Heart left ventricle (tissue), 13 donors: Measurements from ENCODE around the gene PPP1R14D.

Experiments used
- POLR2A ChIP-seq, 2 donors: fragments of 450-650 bp; IDR thresholded peaks; one replicate each; pipeline ENCODE4 v1.6.1; 2017; ENCODE audit warnings: antibody characterized with exemption in 2 of 2, mild to moderate bottlenecking in 2 of 2, moderate library complexity in 2 of 2
- TF ChIP-seq, protein P1 (sequence below), 12 donors: fragments of 200-600 bp; sonication (generic) in 4 of 12; IDR thresholded peaks; one replicate each; pipeline versions ENCODE4 v1.5.0 to v1.8.0; 2018 to 2022; ENCODE audit warnings: antibody characterized with exemption in 12 of 12, mild to moderate bottlenecking in 5 of 12
- donor health status: ischemic (EF 13 %, LVEDD 7.1; RV severe dilation, severe dysfunction).
- donor health status: DM: no; HTN: yes; CAD: no.
- donor health status: DM: no; HTN: no; CAD: no.
- donor health status: ischemic (EF 25% LVEDD 6.9; RV normal size, moderate dysfunction).
- donor health status: ischemic (EF 25% LVEDD 5.7; RV mildly dilated, moderate dysfunction).
- donor health status: ischemic (EF 35%, LVEDD 5.7; RV mildly dilated, moderate dysfunction).
- donor health status: nonischemic (EF 11% LVEDD 7.7; RV severe dilation, severe dysfunction).
- donor health status: DM: yes; HTN: yes; CAD: no.
- donor health status: PGD.
- donor health status: ischemic (EF 29% LVEDD 5.4; RV normal size, mild dysfunction).
- donor health status: nonischemic (EF 23%, LVEDD 6.1; RV moderate dilation, normal function).

DNA sequence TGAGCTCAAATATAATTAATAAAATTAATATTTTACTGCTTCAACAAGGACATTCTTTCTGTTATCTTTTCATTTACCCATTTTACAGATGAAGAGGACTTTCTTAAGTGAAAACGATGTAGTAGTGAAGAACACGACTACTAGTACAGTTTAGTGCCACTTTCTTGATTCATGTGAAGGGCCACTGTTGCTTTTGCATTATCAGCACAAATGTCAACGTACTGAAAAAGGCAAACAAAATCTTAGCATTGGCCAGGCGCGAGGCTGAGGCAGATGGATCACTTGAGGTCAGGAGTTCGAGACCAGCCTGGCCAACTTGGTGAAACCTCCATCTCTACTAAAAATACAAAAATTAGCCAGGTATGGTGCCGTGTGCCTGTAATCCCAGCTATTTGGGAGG, 9.5 kb downstream of the PPP1R14D start:
- TF ChIP-seq POLR2A (IDR thresholded peaks at IDR 0.05) = no peak
- TF ChIP-seq, protein P1, sequence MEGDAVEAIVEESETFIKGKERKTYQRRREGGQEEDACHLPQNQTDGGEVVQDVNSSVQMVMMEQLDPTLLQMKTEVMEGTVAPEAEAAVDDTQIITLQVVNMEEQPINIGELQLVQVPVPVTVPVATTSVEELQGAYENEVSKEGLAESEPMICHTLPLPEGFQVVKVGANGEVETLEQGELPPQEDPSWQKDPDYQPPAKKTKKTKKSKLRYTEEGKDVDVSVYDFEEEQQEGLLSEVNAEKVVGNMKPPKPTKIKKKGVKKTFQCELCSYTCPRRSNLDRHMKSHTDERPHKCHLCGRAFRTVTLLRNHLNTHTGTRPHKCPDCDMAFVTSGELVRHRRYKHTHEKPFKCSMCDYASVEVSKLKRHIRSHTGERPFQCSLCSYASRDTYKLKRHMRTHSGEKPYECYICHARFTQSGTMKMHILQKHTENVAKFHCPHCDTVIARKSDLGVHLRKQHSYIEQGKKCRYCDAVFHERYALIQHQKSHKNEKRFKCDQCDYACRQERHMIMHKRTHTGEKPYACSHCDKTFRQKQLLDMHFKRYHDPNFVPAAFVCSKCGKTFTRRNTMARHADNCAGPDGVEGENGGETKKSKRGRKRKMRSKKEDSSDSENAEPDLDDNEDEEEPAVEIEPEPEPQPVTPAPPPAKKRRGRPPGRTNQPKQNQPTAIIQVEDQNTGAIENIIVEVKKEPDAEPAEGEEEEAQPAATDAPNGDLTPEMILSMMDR (IDR thresholded peaks at IDR 0.05) = no peak
